ENCODE data around the gene ZNF573. TPM values are rescaled to one million over a fixed set of nuclear protein-coding genes. Genes with fewer than 3 reads are reported as not detected.
A peak's percentile ranks its signal among the peaks of the same experiment; 100 is the strongest.
"Not testable (repeated sequence)": the region's sequence is repeated elsewhere in the genome, so short reads cannot be mapped to it uniquely, and the experiment has no call there.

Gene ZNF573
- total RNA-seq (2014; rRNA removed; shearing (Covaris generic)) = 7.7 and 13.2 TPM in 2 replicates
- polyA plus RNA-seq (2016; fragmentation: Nextera tagmentation; extraction: Ambion mirVana) = 10.3 and 10.8 TPM in 2 replicates
- long read RNA-seq, partial matches to known transcripts = 0 of 3 reads
- long read RNA-seq, other reads (novel, unspliced or antisense) = 3 of 3 reads

GRCh38 chr19:37779127-37780005, at the start of gene ZNF573:
Gene ZNF573, minus strand, starts transcription at chr19:37779586. Its CDS starts 5,857 bp downstream, at chr19:37773729.
- H3K36me3 ChIP-seq (ENCODE audit: insufficient read depth) = no peaks in the 10 kb centered on the region
- H3K4me3 Mint-ChIP-seq = peak within 1 kb of the TSS; percentile 95
- H3K27me3 Mint-ChIP-seq (ENCODE audit: insufficient read depth, low read depth, poor library complexity) = peaks cover 9% of the 10 kb centered on the region
- peak within 1 kb of the TSS; percentile 99 for H2AFZ ChIP-seq
- peak; percentile 98 for DNase-seq (ENCODE audit: low spot score)
- H3K4me2 ChIP-seq = peak within 1 kb of the TSS; percentile 77
- peak within 1 kb of the TSS; percentile 94 for H3K27ac ChIP-seq (ENCODE audit: low read depth)
- no peaks in the 10 kb centered on the region for H3K9me2 ChIP-seq (ENCODE audit: insufficient read depth)
- no peaks in the 10 kb centered on the region for H3F3A ChIP-seq (replicated peaks; ENCODE audit: low read depth)
- peaks cover 4% of the 10 kb centered on the region for H3K4me1 ChIP-seq (ENCODE audit: insufficient read depth)
- no peak for TF ChIP-seq STAT1 (IDR thresholded peaks at IDR 0.05; ENCODE audit: unreplicated experiment)
- no peak for TF ChIP-seq ZNF331 (CRISPR knock-in tag; IDR thresholded peaks at IDR 0.05; ENCODE audit: low read depth)
- TF ChIP-seq ETS1 (IDR thresholded peaks at IDR 0.05) = peak; percentile 92
- peak; percentile 94 for TF ChIP-seq POLR2AphosphoS5 (IDR thresholded peaks at IDR 0.05; ENCODE audit: low read depth)
- TF ChIP-seq CTCF (conservative IDR thresholded peaks at IDR 0.05; ENCODE audit: low read depth in 2 of 2) = 0 out of 4 replicates have a peak, but pooled peaks of 1 of the 2 experiments have one; percentile 8
- TF ChIP-seq JUNB (IDR thresholded peaks at IDR 0.05; ENCODE audit: unreplicated experiment) = no peak
- H3K4me3 ChIP-seq = peak within 1 kb of the TSS; percentile 95
- H4K20me1 ChIP-seq (replicated peaks; ENCODE audit: insufficient read depth) = no peaks in the 10 kb centered on the region
- H3K27ac Mint-ChIP-seq = peak within 1 kb of the TSS; percentile 96
- H3K79me2 ChIP-seq (replicated peaks; ENCODE audit: insufficient read depth) = peaks cover 33% of the 10 kb centered on the region
- no peaks in the 10 kb centered on the region for H3K4me1 Mint-ChIP-seq
- H3K9me3 Mint-ChIP-seq = no peaks in the 10 kb centered on the region
- no peaks in the 10 kb centered on the region for H3K27me3 ChIP-seq (ENCODE audit: insufficient read depth)
- no peaks in the 10 kb centered on the region; the same call in 1 of the 3 replicates for H3K36me3 Mint-ChIP-seq (ENCODE audit: low read depth)
- peak; percentile 98 for ATAC-seq

- DNase-seq (ENCODE audit: low spot score) (peak; percentile 95), ATAC-seq (peak; percentile 52)
- no peaks in the 10 kb centered on the region for H4K20me1 ChIP-seq (replicated peaks; ENCODE audit: insufficient read depth)
- H3K27ac ChIP-seq (ENCODE audit: low read depth) = no peak overlapping the region
- H3F3A ChIP-seq (replicated peaks; ENCODE audit: low read depth) = no peaks in the 10 kb centered on the region; the same call in 1 of the 2 replicates
- peaks cover 74% of the 10 kb centered on the region for H3K9me3 Mint-ChIP-seq
- peaks cover 7% of the 10 kb centered on the region; the same call in 1 of the 2 replicates for H3K4me1 ChIP-seq (ENCODE audit: insufficient read depth)
- H3K9me2 ChIP-seq (ENCODE audit: insufficient read depth) = peaks cover 6% of the 10 kb centered on the region
- H2AFZ ChIP-seq = peak overlapping the region; percentile 100
- H3K4me3 ChIP-seq = peak overlapping the region; percentile 95
- no peaks in the 10 kb centered on the region for H3K36me3 ChIP-seq (ENCODE audit: insufficient read depth)
- H3K36me3 Mint-ChIP-seq (ENCODE audit: low read depth) = peaks cover 11% of the 10 kb centered on the region
- no peaks in the 10 kb centered on the region for H3K4me1 Mint-ChIP-seq
- TF ChIP-seq POLR2AphosphoS5 (IDR thresholded peaks at IDR 0.05; ENCODE audit: low read depth) (peak; percentile 52), JUNB (IDR thresholded peaks at IDR 0.05; ENCODE audit: unreplicated experiment) (no peak), CTCF (conservative IDR thresholded peaks at IDR 0.05; ENCODE audit: low read depth in 2 of 2) (no peak), STAT1 (IDR thresholded peaks at IDR 0.05; ENCODE audit: unreplicated experiment) (no peak), EZH2 (IDR thresholded peaks at IDR 0.05; ENCODE audit: low read depth, unreplicated experiment) (no peak), ZNF331 (CRISPR knock-in tag; IDR thresholded peaks at IDR 0.05; ENCODE audit: low read depth) (no peak), CREB1 (CRISPR knock-in tag; IDR thresholded peaks at IDR 0.05; ENCODE audit: low read depth) (no peak), ETS1 (IDR thresholded peaks at IDR 0.05) (peak; percentile 70; the same call in 1 of the 2 replicates)
- peak overlapping the region; percentile 92 for H3K4me2 ChIP-seq
- H3K4me3 Mint-ChIP-seq = no peak overlapping the region
- no peak overlapping the region for H3K27ac Mint-ChIP-seq
- no peaks in the 10 kb centered on the region for H3K79me2 ChIP-seq (replicated peaks; ENCODE audit: insufficient read depth)
- no peaks in the 10 kb centered on the region for H3K27me3 ChIP-seq (ENCODE audit: insufficient read depth)
- H3K27me3 Mint-ChIP-seq (ENCODE audit: insufficient read depth, low read depth, poor library complexity) = peaks cover 5% of the 10 kb centered on the region
Observed at GRCh38 chr19:37817180-37817981, 38.0 kb upstream of the ZNF573 start.

- H3K4me2 ChIP-seq; H3K27ac ChIP-seq (ENCODE audit: low read depth); H3K4me3 Mint-ChIP-seq; H4K20me1 ChIP-seq (replicated peaks; ENCODE audit: insufficient read depth); H3K79me2 ChIP-seq (replicated peaks; ENCODE audit: insufficient read depth); H3F3A ChIP-seq (replicated peaks; ENCODE audit: low read depth); H3K4me1 Mint-ChIP-seq; H3K27me3 ChIP-seq (ENCODE audit: insufficient read depth); H2AFZ ChIP-seq; H3K9me2 ChIP-seq (ENCODE audit: insufficient read depth); H3K4me1 ChIP-seq (ENCODE audit: insufficient read depth); H3K27me3 Mint-ChIP-seq (ENCODE audit: insufficient read depth, low read depth, poor library complexity); H3K36me3 ChIP-seq (ENCODE audit: insufficient read depth); H3K4me3 ChIP-seq; ATAC-seq; H3K27ac Mint-ChIP-seq; DNase-seq (ENCODE audit: low spot score): not testable (repeated sequence)
- peaks cover 75% of the 10 kb centered on the region for H3K9me3 Mint-ChIP-seq
- H3K36me3 Mint-ChIP-seq (ENCODE audit: low read depth) = peaks cover 15% of the 10 kb centered on the region
Observed at GRCh38 chr19:37815611-37816010, 36.2 kb upstream of the ZNF573 start.
